Ascending aorta (tissue), 2 donors: ENCODE data around the gene FBXO48. TPM values are rescaled to one million over a fixed set of nuclear protein-coding genes. Genes with fewer than 3 reads are reported as not detected.

Experiments
- DNase-seq, 2 donors: peaks; one replicate each; pipeline ENCODE4 v3.0.0-alpha.2; 2019; ENCODE audit warnings: low spot score in 2 of 2
- H3K27ac ChIP-seq, 2 donors: fragments of 200-600 bp; sonication (generic); one replicate each; pipeline ENCODE4 v1.5.1; 2016 to 2017; ENCODE audit warnings: mild to moderate bottlenecking in 1 of 2
- H3K27me3 ChIP-seq: fragments of 200-600 bp; sonication (generic); one replicate; pipeline ENCODE4 v1.5.1; 2017
- H3K36me3 ChIP-seq, 2 donors: fragments of 200-600 bp; sonication (generic); one replicate each; pipeline ENCODE4 v1.5.1; 2016
- H3K4me1 ChIP-seq, 2 donors: fragments of 200-600 bp; sonication (generic); one replicate each; pipeline ENCODE4 v1.5.1; 2016 to 2017; ENCODE audit warnings: mild to moderate bottlenecking in 1 of 2
- H3K4me3 ChIP-seq, 2 donors: fragments of 200-600 bp; sonication (generic); one replicate each; pipeline ENCODE4 v1.5.1; 2016 to 2017; ENCODE audit warnings: mild to moderate bottlenecking in 1 of 2
- H3K9me3 ChIP-seq, 2 donors: fragments of 200-600 bp; sonication (generic); one replicate each; pipeline ENCODE4 v1.5.1; 2016
- CTCF ChIP-seq, 3 experiments: fragments of 200-600 bp in 2 of 3; fragments of 450-650 bp in 1 of 3; sonication (generic) in 2 of 3; IDR thresholded peaks; one replicate each; pipeline ENCODE4 v1.5.1; 2016 to 2019; ENCODE audit warnings: antibody characterized with exemption in 3 of 3, mild to moderate bottlenecking in 1 of 3, moderate library complexity in 1 of 3
- intact Hi-C: fragments of 100-400 bp; cut with DNase I; formaldehyde crosslinking; loops from one replicate; pipeline ENCODE4 v1.15.1; 2023
- total RNA-seq: library from RNA; depleted of rRNA; stranded (reverse); fragments of >200 nt; gene quantifications from one replicate; pipeline ENCODE4 v1.1.0, GENCODE V29; 2016

FBXO48 gene
- total RNA-seq, 1 donor from 2014 or later = 1.2 TPM

- Histone ChIP-seq H3K27ac (no peak overlapping the region), H3K27me3 (no peaks in the 10 kb centered on the region), H3K36me3 (no peaks in the 10 kb centered on the region), H3K4me3 (no peak overlapping the region), H3K4me1 (no peaks in the 10 kb centered on the region), H3K9me3 (no peaks in the 10 kb centered on the region)
- no peak for DNase-seq
- TF ChIP-seq CTCF (IDR thresholded peaks at IDR 0.05) = no peak
- intact Hi-C loops = no loop called here
These were observed 52.6 kb downstream of the FBXO48 start for GRCh38 chr2:68414452-68414851.

- H3K36me3 ChIP-seq = no peaks in the 10 kb centered on the region
- no peaks in the 10 kb centered on the region for H3K27me3 ChIP-seq
- H3K27ac ChIP-seq = no peak overlapping the region
- no peak for TF ChIP-seq CTCF (IDR thresholded peaks at IDR 0.05)
- H3K4me3 ChIP-seq = no peak overlapping the region
- H3K4me1 ChIP-seq = no peaks in the 10 kb centered on the region
- DNase-seq = no peak
- H3K9me3 ChIP-seq = no peaks in the 10 kb centered on the region
- intact Hi-C loops = no loop called here
These were observed 53.6 kb downstream of the FBXO48 start for GRCh38 chr2:68413466-68413865.

DNA sequence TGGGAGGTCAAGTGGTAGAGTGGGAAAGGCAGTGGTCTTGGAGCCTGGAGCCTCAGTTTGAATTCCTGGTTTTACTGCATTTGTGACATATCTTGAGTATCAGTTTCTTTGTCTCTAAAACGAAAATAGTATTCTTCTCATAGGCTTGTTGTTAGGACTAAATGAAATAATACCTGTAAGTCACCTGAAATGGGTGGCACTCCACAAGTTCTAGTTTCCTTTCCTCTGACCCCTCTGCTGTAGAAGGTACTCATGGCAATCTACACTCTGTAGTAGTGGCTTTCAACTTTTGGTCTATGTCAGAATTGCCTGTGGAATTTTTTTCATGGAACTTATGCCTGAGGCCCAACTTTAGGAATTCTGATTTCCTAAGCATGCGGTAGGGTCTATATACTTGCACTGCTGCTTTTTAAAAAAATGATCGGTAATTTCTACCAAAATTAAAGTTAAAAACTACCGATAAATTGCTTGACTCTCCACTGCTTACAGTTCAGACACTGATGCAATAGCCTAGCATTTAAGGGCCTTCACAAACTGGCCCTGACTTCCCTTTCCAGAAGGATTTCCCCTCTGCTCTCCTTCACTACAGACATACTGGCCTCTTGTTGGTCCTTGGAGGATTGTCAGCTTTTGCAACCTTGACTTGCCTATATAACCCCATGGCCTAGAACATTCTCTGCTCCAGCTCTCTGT lies 54.8 kb downstream of the FBXO48 start:
- Histone ChIP-seq H3K4me1 (no peaks in the 10 kb centered on the region), H3K27ac (no peak overlapping the region), H3K27me3 (no peaks in the 10 kb centered on the region), H3K9me3 (no peaks in the 10 kb centered on the region), H3K4me3 (no peak overlapping the region), H3K36me3 (no peaks in the 10 kb centered on the region)
- no peak for TF ChIP-seq CTCF (IDR thresholded peaks at IDR 0.05)
- no peak for DNase-seq
- intact Hi-C loops = no loop called here

DNA sequence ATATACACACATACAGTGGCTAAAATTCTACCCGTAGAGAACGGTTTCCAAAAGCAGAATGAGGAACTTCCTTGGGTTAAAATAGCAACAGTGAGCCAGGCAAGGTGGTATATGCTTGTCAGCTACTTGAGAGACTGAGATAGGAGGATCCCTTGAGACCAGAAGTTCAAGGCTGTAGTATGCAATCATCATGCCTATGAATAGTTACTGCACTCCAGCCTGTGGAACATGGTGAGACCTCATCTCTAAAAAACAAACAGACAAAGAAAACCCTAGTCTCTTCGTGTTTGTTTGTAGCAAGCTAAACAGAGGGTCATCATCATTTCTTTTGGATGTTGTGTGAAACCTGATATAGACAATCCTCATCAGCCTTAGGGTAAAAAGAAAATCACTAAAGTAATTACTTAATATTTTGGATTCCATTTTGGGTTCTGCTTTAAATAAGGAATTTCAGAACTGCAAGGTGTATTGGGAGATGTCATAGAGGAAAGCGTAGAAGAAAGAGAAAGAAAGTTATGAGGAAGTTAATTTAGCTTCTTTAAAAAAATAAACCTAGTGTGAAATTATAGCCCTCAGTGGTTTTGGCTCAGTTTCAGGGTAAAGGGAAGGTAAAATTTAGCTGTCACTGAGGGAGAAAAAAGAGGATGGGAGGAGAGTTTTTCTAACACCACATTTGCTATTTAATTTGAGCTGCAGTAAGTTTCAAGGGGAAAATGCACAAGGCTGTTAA lies 55.5 kb downstream of the FBXO48 start:
- Histone ChIP-seq H3K4me3 (no peak overlapping the region), H3K36me3 (no peaks in the 10 kb centered on the region), H3K4me1 (no peaks in the 10 kb centered on the region), H3K27ac (no peak overlapping the region), H3K27me3 (no peaks in the 10 kb centered on the region), H3K9me3 (no peaks in the 10 kb centered on the region)
- no peak for DNase-seq
- intact Hi-C loops = no loop called here
- no peak for TF ChIP-seq CTCF (IDR thresholded peaks at IDR 0.05)

Other genes starting within 250 kb of the FBXO48 start
- gene PPP3R1, start 214.8 kb downstream of the FBXO48 start, total RNA-seq = 16.8 TPM
- 37.7 TPM for gene CNRIP1, start 147.3 kb downstream of the FBXO48 start, total RNA-seq
- gene PLEK, start 102.0 kb downstream of the FBXO48 start, total RNA-seq = 1.5 TPM
- 2.8 TPM for gene APLF, start 291 bp upstream of the FBXO48 start, total RNA-seq
- not detected for gene PROKR1, start 176.3 kb upstream of the FBXO48 start, total RNA-seq